ENCODE results near the gene POLE. TPM values are rescaled to one million over a fixed set of nuclear protein-coding genes. Genes with fewer than 3 reads are reported as not detected.

POLE gene
- polyA plus RNA-seq, 1 of the 3 experiments (the other 2 are of a cell fraction) = 20.1 TPM

DNA sequence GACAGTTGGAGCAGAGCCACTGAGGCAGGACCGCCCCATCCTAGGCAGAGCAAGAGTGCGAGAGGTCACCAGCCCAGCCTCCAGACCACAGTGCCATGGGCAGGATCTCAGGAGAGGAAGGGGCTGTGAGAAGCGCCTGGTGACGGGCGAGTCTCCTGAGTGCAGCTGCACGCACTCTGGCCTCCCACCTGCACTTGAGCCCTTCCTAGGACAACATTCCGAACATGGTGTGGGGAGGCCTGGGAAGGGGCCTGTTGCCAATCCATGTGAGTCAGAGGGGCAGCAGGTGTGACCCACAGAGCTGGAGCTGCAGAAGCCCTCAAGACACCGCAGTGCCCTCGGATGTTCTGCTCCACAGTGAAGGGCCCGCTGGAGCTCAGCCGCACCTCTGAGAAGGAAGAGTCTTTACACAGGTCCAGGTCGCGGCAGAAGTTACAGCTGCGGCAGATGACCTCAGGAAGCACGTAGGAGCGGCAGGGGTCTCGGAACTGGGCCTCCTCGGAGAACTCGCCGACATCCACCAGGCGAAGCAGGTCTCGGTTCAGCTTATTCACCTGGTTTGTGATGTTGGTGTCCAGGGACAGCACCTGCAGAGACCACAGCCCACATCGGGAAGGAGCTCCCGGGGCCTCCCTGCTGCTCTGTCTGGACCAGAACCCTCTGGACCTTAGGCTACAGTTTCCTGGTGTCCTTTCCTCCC lies 61.3 kb downstream of the POLE start (continued):
- no peak for TF ChIP-seq RCOR1 (IDR thresholded peaks at IDR 0.05; ENCODE audit: low read length)

DNA sequence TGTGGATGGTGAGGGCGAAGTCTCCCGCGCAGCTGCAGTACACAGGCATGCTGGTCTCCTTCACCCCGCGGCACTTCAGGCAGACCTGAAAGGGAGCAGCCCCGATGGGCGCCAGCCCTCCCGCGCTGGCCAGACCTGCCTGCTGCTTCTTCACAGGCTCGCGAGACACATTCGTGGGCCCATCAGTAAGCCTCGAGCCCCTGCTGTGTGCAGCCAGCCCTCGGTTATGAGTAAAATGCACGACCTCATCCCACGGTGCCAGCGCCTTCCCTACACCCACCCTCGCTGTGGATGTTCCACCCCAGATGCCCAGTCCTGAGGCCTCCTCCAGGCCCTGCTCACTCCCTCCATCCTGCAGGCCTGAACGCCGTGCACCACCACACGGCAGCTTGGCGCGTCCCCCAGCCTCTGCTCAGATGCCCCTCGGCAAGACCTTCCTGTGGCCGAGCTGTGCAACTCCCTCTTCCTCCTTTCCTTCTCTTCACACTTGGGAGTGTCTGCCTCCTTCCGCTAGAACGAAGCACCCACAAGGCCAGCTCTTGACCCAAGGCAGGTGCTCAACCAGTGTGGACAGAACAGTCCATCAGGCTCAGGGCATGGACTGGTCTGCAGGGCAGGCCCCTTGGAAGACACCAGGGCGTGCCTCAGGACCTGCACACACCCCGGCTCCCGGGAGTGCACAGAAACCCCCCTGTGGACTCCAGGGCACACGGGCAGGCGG lies 62.1 kb downstream of the POLE start:
- H2AFZ ChIP-seq (ENCODE audit: low read depth) = no peak overlapping the region
- no peak overlapping the region for H3K9ac ChIP-seq
- no peaks in the 10 kb centered on the region for H3K79me2 ChIP-seq (ENCODE audit: insufficient read depth)
- ChIA-PET CTCF (interaction anchor here (1.2 to 3.8 kb wide), 3 partner anchors 10 to 211 kb away, joined by 3 to 19 read pairs (median 9); no protein-coding TSS in a partner anchor), POLR2A (no interaction called here)
- H3K4me1 ChIP-seq (ENCODE audit: control insufficient read depth in 1 of 2, insufficient read depth in 2 of 2, low read depth in 1 of 2, low read length in 1 of 2) = peaks cover 0 to 11% of the 10 kb centered on the region in 2 experiments; a peak in 2 of 4 replicates
- WGBS (ENCODE audit: low lambda C conversion rate) = 95% methylated on average over 16 of the region's 32 CpGs
- H3K4me3 ChIP-seq (ENCODE audit: low read depth in 2 of 2, low read length in 1 of 2) = no peak overlapping the region
- H3K27me3 ChIP-seq (ENCODE audit: insufficient read depth) = 0 out of 2 replicates have a peak, but pooled peaks cover 4% of the 10 kb centered on the region
- H3K36me3 ChIP-seq (replicated peaks in 1 of 2; ENCODE audit: control insufficient read depth in 1 of 2, insufficient read depth in 2 of 2, low read length in 1 of 2) = peaks cover 0 to 5% of the 10 kb centered on the region in 2 experiments
- no peak for DNase-seq
- no peak overlapping the region for H3K4me2 ChIP-seq
- TF ChIP-seq MXI1 (IDR thresholded peaks at IDR 0.05; ENCODE audit: low read depth, low read length) = no peak
- TF ChIP-seq ELF1 (IDR thresholded peaks at IDR 0.05) = no peak
- TF ChIP-seq GABPA (IDR thresholded peaks at IDR 0.05; ENCODE audit: low read depth) = no peak
- TF ChIP-seq, protein P1, sequence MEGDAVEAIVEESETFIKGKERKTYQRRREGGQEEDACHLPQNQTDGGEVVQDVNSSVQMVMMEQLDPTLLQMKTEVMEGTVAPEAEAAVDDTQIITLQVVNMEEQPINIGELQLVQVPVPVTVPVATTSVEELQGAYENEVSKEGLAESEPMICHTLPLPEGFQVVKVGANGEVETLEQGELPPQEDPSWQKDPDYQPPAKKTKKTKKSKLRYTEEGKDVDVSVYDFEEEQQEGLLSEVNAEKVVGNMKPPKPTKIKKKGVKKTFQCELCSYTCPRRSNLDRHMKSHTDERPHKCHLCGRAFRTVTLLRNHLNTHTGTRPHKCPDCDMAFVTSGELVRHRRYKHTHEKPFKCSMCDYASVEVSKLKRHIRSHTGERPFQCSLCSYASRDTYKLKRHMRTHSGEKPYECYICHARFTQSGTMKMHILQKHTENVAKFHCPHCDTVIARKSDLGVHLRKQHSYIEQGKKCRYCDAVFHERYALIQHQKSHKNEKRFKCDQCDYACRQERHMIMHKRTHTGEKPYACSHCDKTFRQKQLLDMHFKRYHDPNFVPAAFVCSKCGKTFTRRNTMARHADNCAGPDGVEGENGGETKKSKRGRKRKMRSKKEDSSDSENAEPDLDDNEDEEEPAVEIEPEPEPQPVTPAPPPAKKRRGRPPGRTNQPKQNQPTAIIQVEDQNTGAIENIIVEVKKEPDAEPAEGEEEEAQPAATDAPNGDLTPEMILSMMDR (IDR thresholded peaks at IDR 0.05) = no peak
- TF ChIP-seq RXRA (IDR thresholded peaks at IDR 0.05; ENCODE audit: borderline replicate concordance, low read depth) = no peak
- TF ChIP-seq, protein P2, sequence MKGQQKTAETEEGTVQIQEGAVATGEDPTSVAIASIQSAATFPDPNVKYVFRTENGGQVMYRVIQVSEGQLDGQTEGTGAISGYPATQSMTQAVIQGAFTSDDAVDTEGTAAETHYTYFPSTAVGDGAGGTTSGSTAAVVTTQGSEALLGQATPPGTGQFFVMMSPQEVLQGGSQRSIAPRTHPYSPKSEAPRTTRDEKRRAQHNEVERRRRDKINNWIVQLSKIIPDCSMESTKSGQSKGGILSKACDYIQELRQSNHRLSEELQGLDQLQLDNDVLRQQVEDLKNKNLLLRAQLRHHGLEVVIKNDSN (IDR thresholded peaks at IDR 0.05; ENCODE audit: borderline replicate concordance, low read depth) = no peak
- TF ChIP-seq, protein P3, sequence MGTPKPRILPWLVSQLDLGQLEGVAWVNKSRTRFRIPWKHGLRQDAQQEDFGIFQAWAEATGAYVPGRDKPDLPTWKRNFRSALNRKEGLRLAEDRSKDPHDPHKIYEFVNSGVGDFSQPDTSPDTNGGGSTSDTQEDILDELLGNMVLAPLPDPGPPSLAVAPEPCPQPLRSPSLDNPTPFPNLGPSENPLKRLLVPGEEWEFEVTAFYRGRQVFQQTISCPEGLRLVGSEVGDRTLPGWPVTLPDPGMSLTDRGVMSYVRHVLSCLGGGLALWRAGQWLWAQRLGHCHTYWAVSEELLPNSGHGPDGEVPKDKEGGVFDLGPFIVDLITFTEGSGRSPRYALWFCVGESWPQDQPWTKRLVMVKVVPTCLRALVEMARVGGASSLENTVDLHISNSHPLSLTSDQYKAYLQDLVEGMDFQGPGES (IDR thresholded peaks at IDR 0.05; ENCODE audit: low read depth, low read length) = no peak
- TF ChIP-seq GATA2 (CRISPR knock-in tag; IDR thresholded peaks at IDR 0.05) = no peak
- no peak for TF ChIP-seq MEF2A (IDR thresholded peaks at IDR 0.05; ENCODE audit: borderline replicate concordance, low read depth)
- TF ChIP-seq NRF1 (IDR thresholded peaks at IDR 0.05; ENCODE audit: low read depth, low read length) = no peak
- TF ChIP-seq TCF12 (IDR thresholded peaks at IDR 0.05) = no peak
- TF ChIP-seq RCOR1 (IDR thresholded peaks at IDR 0.05; ENCODE audit: low read length) = no peak
- no peak for TF ChIP-seq TEAD4 (IDR thresholded peaks at IDR 0.05; ENCODE audit: borderline replicate concordance, insufficient read depth)
- TF ChIP-seq, protein P4, sequence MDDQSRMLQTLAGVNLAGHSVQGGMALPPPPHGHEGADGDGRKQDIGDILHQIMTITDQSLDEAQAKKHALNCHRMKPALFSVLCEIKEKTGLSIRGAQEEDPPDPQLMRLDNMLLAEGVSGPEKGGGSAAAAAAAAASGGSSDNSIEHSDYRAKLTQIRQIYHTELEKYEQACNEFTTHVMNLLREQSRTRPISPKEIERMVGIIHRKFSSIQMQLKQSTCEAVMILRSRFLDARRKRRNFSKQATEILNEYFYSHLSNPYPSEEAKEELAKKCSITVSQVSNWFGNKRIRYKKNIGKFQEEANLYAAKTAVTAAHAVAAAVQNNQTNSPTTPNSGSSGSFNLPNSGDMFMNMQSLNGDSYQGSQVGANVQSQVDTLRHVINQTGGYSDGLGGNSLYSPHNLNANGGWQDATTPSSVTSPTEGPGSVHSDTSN (IDR thresholded peaks at IDR 0.05) = no peak
- TF ChIP-seq EZH2phosphoT487 (IDR thresholded peaks at IDR 0.05; ENCODE audit: borderline replicate concordance, low read depth) = no peak
- H3F3A ChIP-seq (replicated peaks; ENCODE audit: insufficient read depth) = no peaks in the 10 kb centered on the region
- no peak overlapping the region for H3K27ac ChIP-seq (ENCODE audit: low read depth in 2 of 2, low read length in 1 of 2)
- H3K9me3 ChIP-seq = no peaks in the 10 kb centered on the region
- H3K9me2 ChIP-seq = no peaks in the 10 kb centered on the region
- no peaks in the 10 kb centered on the region for H4K20me1 ChIP-seq (ENCODE audit: insufficient read depth)

All from SK-N-SH (cell line).